GM18526 (cell line): ENCODE results near the gene TTLL8.

Experiments
- POLR2A ChIP-seq: IDR thresholded peaks from 3 replicates; pipeline ENCODE4 v1.6.1; 2011; ENCODE audit not compliant: insufficient read length; ENCODE audit errors: extremely low read depth

Gene TTLL8

DNA sequence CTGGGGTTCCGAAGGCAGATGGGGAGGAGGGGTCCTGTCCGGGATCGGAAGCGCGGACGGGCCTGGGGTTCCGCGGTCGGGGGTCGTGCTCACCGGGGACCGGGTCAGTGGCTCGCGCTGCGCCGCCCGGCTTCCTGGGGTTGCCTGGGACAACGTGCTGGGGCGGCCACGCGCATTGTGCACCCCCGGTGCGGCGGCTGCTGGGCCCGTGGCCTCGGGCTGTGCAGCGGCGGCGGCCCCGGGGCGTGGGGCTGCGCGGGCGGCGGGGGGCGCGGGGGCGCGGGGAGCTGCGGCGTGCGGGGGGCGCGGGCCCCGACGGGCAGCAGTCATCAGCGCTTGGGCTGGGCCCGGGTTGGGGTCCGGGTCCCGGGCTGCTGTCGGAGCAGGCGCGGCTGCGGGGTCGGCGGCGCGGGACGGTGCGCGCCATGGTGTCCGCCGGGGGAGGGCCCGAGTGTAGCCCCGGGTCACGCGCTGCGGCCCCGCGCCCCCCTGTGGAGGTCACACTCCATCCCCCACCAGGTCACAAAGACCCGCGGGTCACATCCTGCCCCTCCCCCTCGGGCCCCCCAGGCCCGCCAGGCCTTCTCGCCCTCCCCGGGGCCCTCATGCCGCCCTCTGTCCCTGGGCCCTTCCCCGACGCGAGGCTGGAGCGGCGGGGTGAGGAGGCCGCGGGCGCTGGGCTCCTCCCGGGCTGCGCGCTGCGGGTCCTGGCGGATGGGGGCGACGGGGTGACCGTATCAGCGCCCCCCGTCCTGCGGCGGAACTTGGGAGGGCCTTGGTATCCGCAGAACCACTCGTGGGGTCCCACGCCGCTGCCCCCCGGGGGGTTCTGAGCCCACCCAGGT lies at the start of gene TTLL8:
Gene TTLL8 (minus strand): TSS at position 238 of the 845 bp plus-strand sequence.
- no peak for TF ChIP-seq POLR2A

GRCh38 chr22:50107529-50107928 lies 49.4 kb upstream of the TTLL8 start:
- no peak for TF ChIP-seq POLR2A

GRCh38 chr22:50105208-50106100 lies 47.4 kb upstream of the TTLL8 start:
- TF ChIP-seq POLR2A: no peak

DNA sequence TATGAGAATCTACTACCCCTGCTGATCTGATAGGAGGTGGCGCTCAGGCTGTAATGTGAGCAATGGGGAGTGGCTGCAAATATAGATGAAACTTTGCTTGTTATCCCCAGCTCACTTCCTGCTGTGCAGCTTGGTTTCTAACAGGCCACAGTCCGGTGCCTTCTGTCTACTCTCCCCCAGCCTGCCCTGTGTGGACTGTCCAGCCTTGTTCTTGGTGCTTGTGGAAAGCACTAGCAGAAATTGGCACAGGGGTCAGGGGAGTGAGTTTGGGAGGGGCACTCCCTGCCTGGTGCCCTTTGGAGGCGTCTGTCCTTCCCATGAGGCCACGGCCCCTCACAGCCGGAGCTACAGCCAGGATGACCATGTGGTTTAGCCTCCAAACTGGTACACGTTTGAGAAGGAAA lies 46.0 kb upstream of the TTLL8 start:
- TF ChIP-seq POLR2A: no peak

DNA sequence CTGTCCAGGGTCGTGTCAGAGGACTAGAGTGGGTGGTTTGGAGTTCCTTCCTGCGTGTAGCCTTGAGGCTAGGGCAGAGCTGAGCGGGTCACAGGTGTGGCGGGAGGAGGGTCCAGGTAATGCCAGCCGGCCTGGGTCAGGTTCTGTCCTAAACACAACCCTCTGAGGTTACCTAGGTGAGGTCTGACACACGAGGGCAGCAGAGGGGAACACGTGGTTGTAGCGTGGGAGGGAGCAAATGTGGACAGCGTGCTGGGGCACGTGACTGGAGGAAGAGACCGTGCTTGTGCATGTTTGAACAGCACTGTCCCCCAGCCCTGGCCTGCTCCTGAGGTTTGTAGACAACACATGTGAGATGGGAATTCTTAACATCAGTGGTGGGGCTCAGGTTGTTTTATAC lies 44.8 kb upstream of the TTLL8 start:
- no peak for TF ChIP-seq POLR2A

GRCh38 chr22:50101870-50102565 lies 43.9 kb upstream of the TTLL8 start:
- no peak for TF ChIP-seq POLR2A

GRCh38 chr22:50098052-50098451 lies 40.0 kb upstream of the TTLL8 start:
- TF ChIP-seq POLR2A: no peak

DNA sequence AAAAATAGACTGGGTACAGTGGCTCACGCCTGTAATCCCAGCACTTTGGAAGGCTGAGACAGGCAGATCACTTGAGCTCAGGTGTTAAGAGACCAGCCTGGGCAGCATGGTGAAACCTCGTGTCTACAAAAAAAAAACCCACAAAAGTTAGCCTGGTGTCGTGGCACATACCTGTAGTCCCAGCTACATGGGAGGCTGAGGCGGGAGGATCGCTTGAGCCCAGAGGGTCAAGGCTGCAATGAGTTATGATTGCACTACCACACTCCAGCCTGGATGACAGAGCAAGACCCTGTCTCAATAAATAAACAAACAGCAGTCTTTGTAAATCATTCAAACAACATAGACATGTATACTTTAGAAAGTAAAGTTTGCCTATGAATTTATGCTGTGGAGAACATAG lies 34.2 kb upstream of the TTLL8 start:
- no peak for TF ChIP-seq POLR2A

GRCh38 chr22:50091092-50091768 lies 33.1 kb upstream of the TTLL8 start:
- no peak for TF ChIP-seq POLR2A

DNA sequence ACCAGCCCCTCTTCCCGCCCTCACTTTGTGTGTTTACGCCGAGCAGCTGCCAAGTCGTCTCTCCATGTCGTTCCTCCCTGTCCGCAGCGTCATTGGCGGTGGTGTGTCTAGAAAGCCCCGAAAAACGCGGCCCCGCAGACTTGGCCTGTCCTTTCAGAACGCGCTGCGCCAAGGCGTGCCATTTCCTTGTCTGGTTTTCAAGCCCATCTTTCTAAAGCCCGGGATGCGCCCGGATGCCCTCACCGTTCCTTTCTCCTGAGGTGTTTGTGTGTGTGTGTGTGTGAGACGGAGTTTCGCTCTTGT lies 32.3 kb upstream of the TTLL8 start:
- no peak for TF ChIP-seq POLR2A

DNA sequence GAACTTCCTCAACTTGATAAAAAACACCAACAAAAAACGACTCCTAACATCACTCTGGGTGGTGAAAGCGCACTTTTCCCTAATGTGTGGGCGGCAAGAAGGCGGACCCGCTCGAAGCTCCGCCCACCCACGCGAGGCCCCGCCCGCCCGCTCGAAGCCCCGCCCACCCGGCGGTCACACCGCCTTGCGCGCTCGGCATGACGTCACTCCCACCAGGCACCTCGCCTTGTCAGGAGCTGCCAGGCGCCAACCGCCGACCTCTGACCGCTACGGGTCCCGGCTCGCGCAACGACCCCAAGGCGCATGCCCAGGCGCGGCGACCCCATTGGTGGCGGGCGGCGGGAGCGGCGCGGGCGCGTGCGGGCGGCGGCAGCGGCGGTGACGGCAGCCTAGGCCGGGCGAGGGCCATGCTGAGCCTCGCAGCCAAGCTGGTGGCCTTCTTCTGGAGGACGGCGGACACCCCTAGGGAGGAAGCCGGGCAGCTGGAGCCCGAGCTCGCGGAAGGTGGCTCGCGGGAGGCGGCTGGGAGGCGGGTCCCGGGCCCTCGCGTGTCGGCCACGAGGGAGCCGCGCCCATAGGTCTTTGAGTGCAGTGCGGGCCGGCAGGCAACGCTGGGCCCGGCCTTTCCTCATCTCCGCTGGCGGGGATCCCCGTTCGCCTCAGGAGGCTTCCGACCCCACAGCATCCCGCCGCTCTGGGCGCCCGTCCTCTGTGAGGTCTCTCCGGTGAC lies 31.7 kb upstream of the TTLL8 start, which contains the start of gene MOV10L1:
Gene MOV10L1 (plus strand): TSS at position 325 of the 730 bp plus-strand sequence. CDS start 83 bp downstream, at position 408.
- no peak for TF ChIP-seq POLR2A

DNA sequence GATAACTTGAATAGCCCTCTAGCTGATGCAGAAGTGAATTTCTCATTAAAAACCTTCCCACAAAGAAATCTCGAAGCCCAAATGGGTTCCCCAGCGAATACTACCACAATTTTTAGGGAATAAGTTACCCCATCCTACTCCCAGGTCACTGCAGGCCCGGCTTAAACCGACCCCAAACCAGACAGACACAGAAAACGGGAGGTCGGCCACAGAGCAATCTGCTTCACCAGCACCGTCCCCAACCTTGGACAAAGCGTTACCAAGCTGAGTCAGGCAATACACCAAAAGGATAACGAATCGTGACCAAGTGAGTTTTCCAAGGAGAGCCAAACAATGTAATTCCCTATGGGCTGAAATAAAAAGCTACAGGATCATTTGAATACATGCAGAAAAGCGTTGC lies 31.1 kb upstream of the TTLL8 start:
- TF ChIP-seq POLR2A: no peak

- no peak for TF ChIP-seq POLR2A
Measured at GRCh38 chr22:50088096-50088495, 30.0 kb upstream of the TTLL8 start.

DNA sequence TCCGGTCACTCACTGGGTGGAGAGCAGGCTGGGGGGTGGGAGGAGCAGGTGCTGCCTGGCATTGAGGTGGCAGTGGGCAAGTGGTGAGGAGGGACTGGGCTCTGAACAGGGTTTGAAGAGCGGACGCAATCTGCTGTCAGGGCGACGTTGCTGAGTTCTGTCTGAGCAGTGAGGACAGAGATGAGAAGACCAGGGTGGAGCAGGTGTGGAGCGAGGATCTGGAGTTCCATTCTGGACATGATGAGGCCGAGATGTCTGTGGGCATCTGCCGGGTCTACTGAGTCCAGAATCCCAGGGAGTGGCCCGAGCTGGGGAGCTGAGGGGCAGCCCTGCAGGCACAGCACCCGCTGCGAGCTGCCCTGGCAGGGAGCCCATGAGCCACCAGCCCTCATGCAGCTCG lies 29.5 kb upstream of the TTLL8 start:
- TF ChIP-seq POLR2A: no peak
